ENCODE measurements around the gene HEXIM2. TPM values are rescaled to one million over a fixed set of nuclear protein-coding genes. Genes with fewer than 3 reads are reported as not detected.

HEXIM2 gene
- total and polyA plus RNA-seq, 2 donors (not counting 1 experiment from before 2014, with no cell fraction given): 1.9 to 18.7 TPM

GRCh38 chr17:45170931-45171337 is 9.3 kb downstream of the HEXIM2 start:
- no peaks in the 10 kb centered on the region for H3K27me3 ChIP-seq (ENCODE audit: control insufficient read depth, insufficient read depth, low read length)
- H3K4me2 ChIP-seq (ENCODE audit: extremely low read depth, insufficient read depth, low read length): peak overlapping the region; percentile 58
- peak overlapping the region; percentile 13 to 57 (median 26) for H3K4me3 ChIP-seq (replicated peaks in 1 of 4; ENCODE audit: control extremely low read depth in 1 of 4, insufficient read depth in 1 of 4, low read depth in 3 of 4, low read length in 4 of 4)

GRCh38 chr17:45171338-45172231 is 9.9 kb downstream of the HEXIM2 start:
- DNase-seq (ENCODE audit: low read depth in 2 of 2): peak in 1 of 2 donors; percentile 17
- H2AFZ ChIP-seq (ENCODE audit: low read length): peak overlapping the region; percentile 41
- H3K4me2 ChIP-seq (ENCODE audit: extremely low read depth, insufficient read depth, low read length): peak overlapping the region; percentile 58
- no peaks in the 10 kb centered on the region for H3K27me3 ChIP-seq (ENCODE audit: control insufficient read depth, insufficient read depth, low read length)
- peak overlapping the region; percentile 49 for H3K9ac ChIP-seq (ENCODE audit: insufficient read depth, low read length)
- peaks cover 22% of the 10 kb centered on the region for H3K4me1 ChIP-seq (ENCODE audit: control insufficient read depth, extremely low read depth, insufficient read depth, low read length)
- no peaks in the 10 kb centered on the region for H4K20me1 ChIP-seq (ENCODE audit: control insufficient read depth, extremely low read depth, insufficient read depth, low read length)
- peak overlapping the region; percentile 87 for H3K27ac ChIP-seq (ENCODE audit: insufficient read depth, low read length)
- peak overlapping the region; percentile 13 to 57 (median 26) for H3K4me3 ChIP-seq (replicated peaks in 1 of 4; ENCODE audit: control extremely low read depth in 1 of 4, insufficient read depth in 1 of 4, low read depth in 3 of 4, low read length in 4 of 4)
- H3K36me3 ChIP-seq (ENCODE audit: control insufficient read depth, insufficient read depth, low read length): peaks cover 2% of the 10 kb centered on the region
- H3K9me3 ChIP-seq (ENCODE audit: control insufficient read depth, insufficient read depth, low read depth, low read length): no peaks in the 10 kb centered on the region
- TF ChIP-seq CTCF (conservative IDR thresholded peaks at IDR 0.05 in 1 of 2, IDR thresholded peaks at IDR 0.05 in 1 of 2; ENCODE audit: low read depth in 1 of 2, low read length in 2 of 2) (no peak), EZH2 (IDR thresholded peaks at IDR 0.05; ENCODE audit: low read length, missing control alignments) (no peak)
- H3K79me2 ChIP-seq (ENCODE audit: control insufficient read depth, insufficient read depth, low read length): no peaks in the 10 kb centered on the region

More at GRCh38 chr17:45170931-45171337, 9.3 kb downstream of the HEXIM2 start:
- Histone ChIP-seq H3K4me1 (ENCODE audit: control insufficient read depth, extremely low read depth, insufficient read depth, low read length) (peaks cover 22% of the 10 kb centered on the region), H3K9ac (ENCODE audit: insufficient read depth, low read length) (peak overlapping the region; percentile 49), H2AFZ (ENCODE audit: low read length) (peak overlapping the region; percentile 62), H3K27ac (ENCODE audit: insufficient read depth, low read length) (peak overlapping the region; percentile 87), H3K36me3 (ENCODE audit: control insufficient read depth, insufficient read depth, low read length) (peaks cover 2% of the 10 kb centered on the region), H3K79me2 (ENCODE audit: control insufficient read depth, insufficient read depth, low read length) (no peaks in the 10 kb centered on the region), H4K20me1 (ENCODE audit: control insufficient read depth, extremely low read depth, insufficient read depth, low read length) (no peaks in the 10 kb centered on the region), H3K9me3 (ENCODE audit: control insufficient read depth, insufficient read depth, low read depth, low read length) (no peaks in the 10 kb centered on the region)
- TF ChIP-seq EZH2 (IDR thresholded peaks at IDR 0.05; ENCODE audit: low read length, missing control alignments) (no peak), CTCF (conservative IDR thresholded peaks at IDR 0.05 in 1 of 2, IDR thresholded peaks at IDR 0.05 in 1 of 2; ENCODE audit: low read depth in 1 of 2, low read length in 2 of 2) (no peak)
- DNase-seq (ENCODE audit: low read depth in 2 of 2): peak; percentile 73 to 86

GRCh38 chr17:45172232-45172540 is 10.5 kb downstream of the HEXIM2 start:
- H3K4me2 ChIP-seq (ENCODE audit: extremely low read depth, insufficient read depth, low read length): peak overlapping the region; percentile 58

More at GRCh38 chr17:45172232-45172540, 10.5 kb downstream of the HEXIM2 start:
- Histone ChIP-seq H3K27ac (ENCODE audit: insufficient read depth, low read length) (peak overlapping the region; percentile 87), H2AFZ (ENCODE audit: low read length) (peak overlapping the region; percentile 41), H3K9me3 (ENCODE audit: control insufficient read depth, insufficient read depth, low read depth, low read length) (no peaks in the 10 kb centered on the region), H3K36me3 (ENCODE audit: control insufficient read depth, insufficient read depth, low read length) (peaks cover 2% of the 10 kb centered on the region), H3K4me1 (ENCODE audit: control insufficient read depth, extremely low read depth, insufficient read depth, low read length) (peaks cover 22% of the 10 kb centered on the region), H3K4me3 (replicated peaks in 1 of 4; ENCODE audit: control extremely low read depth in 1 of 4, insufficient read depth in 1 of 4, low read depth in 3 of 4, low read length in 4 of 4) (peak overlapping the region in 2 of 4 experiments; percentile 10 to 57), H3K27me3 (ENCODE audit: control insufficient read depth, insufficient read depth, low read length) (no peaks in the 10 kb centered on the region), H3K79me2 (ENCODE audit: control insufficient read depth, insufficient read depth, low read length) (no peaks in the 10 kb centered on the region), H3K9ac (ENCODE audit: insufficient read depth, low read length) (peak overlapping the region; percentile 46), H4K20me1 (ENCODE audit: control insufficient read depth, extremely low read depth, insufficient read depth, low read length) (no peaks in the 10 kb centered on the region)
- TF ChIP-seq CTCF (conservative IDR thresholded peaks at IDR 0.05 in 1 of 2, IDR thresholded peaks at IDR 0.05 in 1 of 2; ENCODE audit: low read depth in 1 of 2, low read length in 2 of 2) (no peak), EZH2 (IDR thresholded peaks at IDR 0.05; ENCODE audit: low read length, missing control alignments) (no peak)
- no peak for DNase-seq (ENCODE audit: low read depth in 2 of 2)

Data from fibroblast of lung (primary cell).